ENCODE results near the gene TRIM24. TPM values are rescaled to one million over a fixed set of nuclear protein-coding genes. Genes with fewer than 3 reads are reported as not detected.

Gene TRIM24
- total and polyA plus RNA-seq, 7 donors = 4.7 to 21.4 (median 15.0) TPM

- Histone ChIP-seq H3K4me3 (no peak overlapping the region), H3K4me1 (no peaks in the 10 kb centered on the region), H3K9me3 (no peaks in the 10 kb centered on the region), H3K27ac (no peak overlapping the region), H3K36me3 (ENCODE audit: insufficient read depth in 1 of 2, low read depth in 1 of 2) (no peaks in the 10 kb centered on the region), H3K27me3 (ENCODE audit: insufficient read depth in 3 of 3, low read length in 2 of 3) (no peaks in the 10 kb centered on the region)
- intact Hi-C loops (cut with DNase I) = no loop called here
- ATAC-seq = no peak
- no peak for DNase-seq
- no peak for TF ChIP-seq CTCF (IDR thresholded peaks at IDR 0.05)
Measured at GRCh38 chr7:138618933-138619332, 158.9 kb downstream of the TRIM24 start.

- Histone ChIP-seq H3K27ac (no peak overlapping the region), H3K36me3 (ENCODE audit: insufficient read depth in 1 of 2, low read depth in 1 of 2) (no peaks in the 10 kb centered on the region), H3K27me3 (ENCODE audit: insufficient read depth in 3 of 3, low read length in 2 of 3) (no peaks in the 10 kb centered on the region), H3K4me1 (no peaks in the 10 kb centered on the region), H3K4me3 (no peak overlapping the region), H3K9me3 (no peaks in the 10 kb centered on the region)
- 85 to 97% (median 86%) methylated on average over 1 of the region's 1 CpG for WGBS, 3 donors
- no peak for DNase-seq
- ATAC-seq = no peak
- intact Hi-C loops (cut with DNase I) = no loop called here
- no peak for TF ChIP-seq CTCF (IDR thresholded peaks at IDR 0.05)
Measured at GRCh38 chr7:138622841-138623240, 162.8 kb downstream of the TRIM24 start.

- Histone ChIP-seq H3K4me3 (no peak overlapping the region), H3K27me3 (ENCODE audit: insufficient read depth in 3 of 3, low read length in 2 of 3) (no peaks in the 10 kb centered on the region), H3K9me3 (no peaks in the 10 kb centered on the region), H3K36me3 (ENCODE audit: insufficient read depth in 1 of 2, low read depth in 1 of 2) (no peaks in the 10 kb centered on the region), H3K27ac (no peak overlapping the region), H3K4me1 (no peaks in the 10 kb centered on the region)
- intact Hi-C loops (cut with DNase I) = no loop called here
- ATAC-seq = no peak
- no peak for DNase-seq
- no peak for TF ChIP-seq CTCF (IDR thresholded peaks at IDR 0.05)
- 49 to 50% (median 49%) methylated on average over 3 of the region's 3 CpGs for WGBS, 3 donors
Measured at GRCh38 chr7:138625084-138625848, 165.2 kb downstream of the TRIM24 start.

GRCh38 chr7:138625849-138626230, 165.8 kb downstream of the TRIM24 start:
- no peak for ATAC-seq
- Histone ChIP-seq H3K27me3 (ENCODE audit: insufficient read depth in 3 of 3, low read length in 2 of 3) (no peaks in the 10 kb centered on the region), H3K36me3 (ENCODE audit: insufficient read depth in 1 of 2, low read depth in 1 of 2) (no peaks in the 10 kb centered on the region), H3K9me3 (no peaks in the 10 kb centered on the region), H3K4me1 (no peaks in the 10 kb centered on the region), H3K27ac (no peak overlapping the region), H3K4me3 (no peak overlapping the region)
- WGBS, 3 donors = 52 to 63% (median 61%) methylated on average over 5 of the region's 5 CpGs
- DNase-seq = no peak
- TF ChIP-seq CTCF (IDR thresholded peaks at IDR 0.05) = no peak
- intact Hi-C loops (cut with DNase I) = no loop called here

- no peak for ATAC-seq
- no peak for DNase-seq
- no peak overlapping the region for H3K27ac ChIP-seq
- TF ChIP-seq CTCF (IDR thresholded peaks at IDR 0.05) = no peak
- H3K4me3 ChIP-seq = no peak overlapping the region
- H3K4me1 ChIP-seq = no peaks in the 10 kb centered on the region
- H3K36me3 ChIP-seq (ENCODE audit: insufficient read depth in 1 of 2, low read depth in 1 of 2) = no peaks in the 10 kb centered on the region
- H3K27me3 ChIP-seq (ENCODE audit: insufficient read depth in 3 of 3, low read length in 2 of 3) = peaks cover 0 to 3% (median 0%) of the 10 kb centered on the region in 3 donors
- no peaks in the 10 kb centered on the region for H3K9me3 ChIP-seq
- 48 to 58% (median 54%) methylated on average over 2 of the region's 2 CpGs for WGBS, 3 donors
- intact Hi-C loops (cut with DNase I) = no loop called here
Measured at GRCh38 chr7:138626846-138627245, 166.8 kb downstream of the TRIM24 start.
